H9 (cell line): ENCODE data around the gene PHGDH. TPM values are rescaled to one million over a fixed set of nuclear protein-coding genes. Genes with fewer than 3 reads are reported as not detected.

Source experiments
- DNase-seq: peaks from one replicate; pipeline ENCODE4 v3.0.0-alpha.2; 2017
- H2AFZ ChIP-seq: one replicate; pipeline ENCODE4 v1.6.1; 2013; ENCODE audit warnings: mild to moderate bottlenecking, low read length, control low read depth, moderate library complexity
- H2AK5ac ChIP-seq: 2 replicates; pipeline ENCODE4 v1.6.1; 2013; ENCODE audit warnings: low read length, control low read depth, mixed read lengths; ENCODE audit not compliant: insufficient read length
- H2BK120ac ChIP-seq: one replicate; pipeline ENCODE4 v1.6.1; 2013; ENCODE audit warnings: low read depth, mild to moderate bottlenecking, low read length, control low read depth, inconsistent platforms; ENCODE audit not compliant: poor library complexity, severe bottlenecking
- H2BK12ac ChIP-seq: 2 replicates; pipeline ENCODE4 v1.6.1; 2013; ENCODE audit warnings: low read length, control low read depth, mixed read lengths, low read depth; ENCODE audit not compliant: insufficient read length
- H2BK15ac ChIP-seq: 2 replicates; pipeline ENCODE4 v1.6.1; 2013; ENCODE audit warnings: low read depth, low read length, control low read depth
- H2BK20ac ChIP-seq: one replicate; pipeline ENCODE4 v1.6.1; 2013; ENCODE audit warnings: low read depth, mild to moderate bottlenecking, low read length, control low read depth, inconsistent platforms; ENCODE audit not compliant: poor library complexity, severe bottlenecking
- H2BK5ac ChIP-seq: 2 replicates; pipeline ENCODE4 v1.6.1; 2013; ENCODE audit warnings: low read length, control low read depth, mixed read lengths; ENCODE audit not compliant: insufficient read length
- H3K14ac ChIP-seq: 2 replicates; pipeline ENCODE4 v1.6.1; 2013; ENCODE audit warnings: low read length, control low read depth; ENCODE audit not compliant: insufficient read depth
- H3K18ac ChIP-seq: 2 replicates; pipeline ENCODE4 v1.6.1; 2013; ENCODE audit warnings: low read depth, mild to moderate bottlenecking, mixed read lengths, low read length, control low read depth; ENCODE audit not compliant: insufficient read length
- H3K23ac ChIP-seq: 2 replicates; pipeline ENCODE4 v1.6.1; 2013; ENCODE audit warnings: low read length, control low read depth, mixed read lengths, low read depth; ENCODE audit not compliant: insufficient read length
- H3K23me2 ChIP-seq: 2 replicates; pipeline ENCODE4 v1.6.1; 2013; ENCODE audit warnings: low read depth, mild to moderate bottlenecking, mixed read lengths, low read length, control low read depth; ENCODE audit not compliant: insufficient read length, poor library complexity, severe bottlenecking
- H3K27ac ChIP-seq: 2 replicates; pipeline ENCODE4 v1.5.1; 2013; ENCODE audit warnings: low read length, control low read depth, mixed read lengths, low read depth; ENCODE audit not compliant: insufficient read length
- H3K27me3 ChIP-seq: 2 replicates; pipeline ENCODE4 v1.6.1; 2013; ENCODE audit warnings: low read length, control low read depth, inconsistent platforms; ENCODE audit not compliant: insufficient read depth
- H3K4ac ChIP-seq: 2 replicates; pipeline ENCODE4 v1.6.1; 2013; ENCODE audit warnings: low read depth, mild to moderate bottlenecking, control low read depth, inconsistent platforms, low read length, moderate library complexity
- H3K4me1 ChIP-seq: 2 replicates; pipeline ENCODE4 v1.6.1; 2013; ENCODE audit warnings: low read length, control low read depth, inconsistent platforms; ENCODE audit not compliant: insufficient read depth
- H3K4me2 ChIP-seq: 2 replicates; pipeline ENCODE4 v1.6.1; 2013; ENCODE audit warnings: low read length, control low read depth, mixed read lengths; ENCODE audit not compliant: insufficient read length, insufficient read depth
- H3K56ac ChIP-seq: 2 replicates; pipeline ENCODE4 v1.6.1; 2013; ENCODE audit warnings: low read depth, mild to moderate bottlenecking, mixed read lengths, low read length, control low read depth; ENCODE audit not compliant: insufficient read length
- H3K79me1 ChIP-seq: 2 replicates; pipeline ENCODE4 v1.6.1; 2013; ENCODE audit warnings: low read depth, mild to moderate bottlenecking, moderate library complexity, low read length, control low read depth, inconsistent platforms; ENCODE audit not compliant: insufficient read depth, poor library complexity, severe bottlenecking
- H3K79me2 ChIP-seq: 2 replicates; pipeline ENCODE4 v1.6.1; 2013; ENCODE audit warnings: low read length, control low read depth, inconsistent platforms; ENCODE audit not compliant: insufficient read depth
- H3K9ac ChIP-seq: 2 replicates; pipeline ENCODE4 v1.6.1; 2013; ENCODE audit warnings: low read length, control low read depth, mixed read lengths; ENCODE audit not compliant: insufficient read length; ENCODE audit errors: extremely low read depth
- H3K9me3 ChIP-seq: one replicate; pipeline ENCODE4 v1.6.1; 2013; ENCODE audit warnings: low read depth, low read length, inconsistent platforms; ENCODE audit not compliant: control insufficient read depth
- H3T11ph ChIP-seq: one replicate; pipeline ENCODE4 v1.6.1; 2013; ENCODE audit warnings: mild to moderate bottlenecking, low read length, control low read depth, inconsistent platforms
- H4K20me1 ChIP-seq: one replicate; pipeline ENCODE4 v1.6.1; 2013; ENCODE audit not compliant: control insufficient read depth, insufficient read length, insufficient read depth
- H4K5ac ChIP-seq: 2 replicates; pipeline ENCODE4 v1.6.1; 2013; ENCODE audit warnings: low read depth, mild to moderate bottlenecking, mixed read lengths, low read length, control low read depth; ENCODE audit not compliant: insufficient read length
- H4K8ac ChIP-seq: replicated peaks from 2 replicates; pipeline ENCODE4 v1.6.1; 2013; ENCODE audit warnings: low read length, control low read depth, mixed read lengths, low read depth; ENCODE audit not compliant: insufficient read length
- H4K91ac ChIP-seq: 2 replicates; pipeline ENCODE4 v1.6.1; 2013; ENCODE audit warnings: low read depth, mild to moderate bottlenecking, moderate library complexity, mixed read lengths, low read length, control low read depth; ENCODE audit not compliant: insufficient read length
- H3K27ac Mint-ChIP-seq, 3 experiments: 2 replicates in 2 of 3; 3 replicates in 1 of 3; pipeline ENCODE4 v1.8.0; 2020 to 2021; ENCODE audit warnings: mixed read lengths in 3 of 3, mild to moderate bottlenecking in 1 of 3, moderate library complexity in 1 of 3
- H3K27me3 Mint-ChIP-seq: 2 replicates; pipeline ENCODE4 v1.8.0; 2021; ENCODE audit warnings: low read depth, mild to moderate bottlenecking, moderate library complexity, mixed read lengths
- H3K36me3 Mint-ChIP-seq, 3 experiments: 2 replicates in 2 of 3; 3 replicates in 1 of 3; pipeline ENCODE4 v1.8.0; 2020 to 2021; ENCODE audit warnings: low read depth in 3 of 3, mixed read lengths in 3 of 3; ENCODE audit not compliant: insufficient read depth in 1 of 3
- H3K4me1 Mint-ChIP-seq, 2 experiments: 2 replicates each; pipeline ENCODE4 v1.8.0; 2020; ENCODE audit warnings: mixed read lengths in 2 of 2
- H3K4me3 Mint-ChIP-seq, 2 experiments: 2 replicates in 1 of 2; 3 replicates in 1 of 2; pipeline ENCODE4 v1.8.0; 2020 to 2021; ENCODE audit warnings: mild to moderate bottlenecking in 2 of 2, mixed read lengths in 2 of 2, moderate library complexity in 1 of 2
- H3K9me3 Mint-ChIP-seq, 2 experiments: 2 replicates in 1 of 2; 3 replicates in 1 of 2; pipeline ENCODE4 v1.8.0; 2020; ENCODE audit warnings: mild to moderate bottlenecking in 2 of 2, mixed read lengths in 2 of 2, moderate library complexity in 1 of 2
- WGBS: extraction: QIAGEN DNeasy Blood & Tissue Kit; methylation state at CpG from one replicate; pipeline ENCODE4 v1.1.7; 2013; ENCODE audit warnings: missing lambda C conversion rate, low lambda C conversion rate, mixed read lengths; ENCODE audit not compliant: insufficient read length; ENCODE audit errors: extremely low coverage; 5-methylcytosine and 5-hydroxymethylcytosine counted together
- total RNA-seq: library from RNA; stranded (reverse); gene quantifications from 2 replicates; pipeline ENCODE4 v1.2.1, GENCODE V29; 2021
- TF ChIP-seq, protein P1 (sequence below): fragments of 200-600 bp; sonication (generic); conservative IDR thresholded peaks from 3 replicates; pipeline ENCODE4 v1.8.0; 2021; ENCODE audit warnings: antibody characterized with exemption, mild to moderate bottlenecking

The PHGDH gene
- total RNA-seq, 1 experiment from 2014 or later = 458 TPM

DNA sequence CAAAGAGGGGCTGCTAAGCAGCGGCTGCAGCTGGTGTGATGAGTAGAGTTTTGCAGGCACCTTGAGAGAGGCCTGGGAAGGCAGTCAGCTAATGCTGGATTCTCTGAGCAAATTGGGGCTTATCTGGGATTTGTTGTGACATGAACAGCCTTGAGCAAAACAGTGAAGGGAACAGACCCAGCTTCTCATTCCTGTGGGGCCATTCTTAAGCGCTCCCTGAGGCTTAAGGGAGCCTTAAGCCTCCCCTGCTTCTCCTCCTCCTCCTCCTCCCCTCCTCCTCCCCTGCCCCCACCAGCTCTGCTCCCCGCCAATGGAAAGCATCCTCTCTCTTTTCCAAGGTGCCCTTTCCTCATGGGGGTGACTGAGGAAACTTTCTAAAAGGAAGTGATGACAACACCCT lies 35.7 kb downstream of the PHGDH start:
- H3K9me3 ChIP-seq = no peaks in the 10 kb centered on the region
- no peak overlapping the region for H2BK12ac ChIP-seq
- no peak overlapping the region for H3K4me2 ChIP-seq
- Mint-ChIP-seq H3K9me3 (no peaks in the 10 kb centered on the region; a peak in 1 of 5 replicates), H3K27me3 (peaks cover 5% of the 10 kb centered on the region), H3K27ac (peak overlapping the region in 1 of 3 experiments; percentile 64; a peak in 2 of 7 replicates), H3K4me1 (peaks cover 22 to 33% of the 10 kb centered on the region in 2 experiments), H3K36me3 (peaks cover 9 to 19% (median 15%) of the 10 kb centered on the region in 3 experiments; a peak in 6 of 7 replicates), H3K4me3 (no peak overlapping the region)
- no peak overlapping the region for H3K18ac ChIP-seq
- no peaks in the 10 kb centered on the region for H3K79me2 ChIP-seq
- H3K4me1 ChIP-seq = peaks cover 4% of the 10 kb centered on the region; the same call in 1 of the 2 replicates
- no peak overlapping the region for H2AFZ ChIP-seq
- H3K4ac ChIP-seq = no peak overlapping the region
- H3K23me2 ChIP-seq = no peaks in the 10 kb centered on the region
- WGBS = no CpG with 5 or more reads among the region's 3 CpGs
- no peaks in the 10 kb centered on the region for H4K20me1 ChIP-seq
- no peak overlapping the region for H4K5ac ChIP-seq
- no peak overlapping the region for H3K56ac ChIP-seq
- no peak overlapping the region for H2BK15ac ChIP-seq
- no peak overlapping the region for H4K8ac ChIP-seq
- H3T11ph ChIP-seq = no peak overlapping the region
- no peak overlapping the region for H2BK5ac ChIP-seq
- no peak overlapping the region for H2BK120ac ChIP-seq
- DNase-seq = no peak
- no peak overlapping the region for H2BK20ac ChIP-seq
- no peak overlapping the region for H3K27ac ChIP-seq
- TF ChIP-seq, protein P1, sequence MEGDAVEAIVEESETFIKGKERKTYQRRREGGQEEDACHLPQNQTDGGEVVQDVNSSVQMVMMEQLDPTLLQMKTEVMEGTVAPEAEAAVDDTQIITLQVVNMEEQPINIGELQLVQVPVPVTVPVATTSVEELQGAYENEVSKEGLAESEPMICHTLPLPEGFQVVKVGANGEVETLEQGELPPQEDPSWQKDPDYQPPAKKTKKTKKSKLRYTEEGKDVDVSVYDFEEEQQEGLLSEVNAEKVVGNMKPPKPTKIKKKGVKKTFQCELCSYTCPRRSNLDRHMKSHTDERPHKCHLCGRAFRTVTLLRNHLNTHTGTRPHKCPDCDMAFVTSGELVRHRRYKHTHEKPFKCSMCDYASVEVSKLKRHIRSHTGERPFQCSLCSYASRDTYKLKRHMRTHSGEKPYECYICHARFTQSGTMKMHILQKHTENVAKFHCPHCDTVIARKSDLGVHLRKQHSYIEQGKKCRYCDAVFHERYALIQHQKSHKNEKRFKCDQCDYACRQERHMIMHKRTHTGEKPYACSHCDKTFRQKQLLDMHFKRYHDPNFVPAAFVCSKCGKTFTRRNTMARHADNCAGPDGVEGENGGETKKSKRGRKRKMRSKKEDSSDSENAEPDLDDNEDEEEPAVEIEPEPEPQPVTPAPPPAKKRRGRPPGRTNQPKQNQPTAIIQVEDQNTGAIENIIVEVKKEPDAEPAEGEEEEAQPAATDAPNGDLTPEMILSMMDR = no peak
- H3K9ac ChIP-seq = no peak overlapping the region
- no peak overlapping the region for H3K23ac ChIP-seq
- no peak overlapping the region for H4K91ac ChIP-seq
- H2AK5ac ChIP-seq = no peak overlapping the region
- H3K79me1 ChIP-seq = no peaks in the 10 kb centered on the region
- H3K27me3 ChIP-seq = no peaks in the 10 kb centered on the region; the same call in 1 of the 2 replicates
- no peak overlapping the region for H3K14ac ChIP-seq
